AG09309 (cell line): ENCODE results near the gene ZNF451.

Experiments
- DNase-seq: peaks from one replicate; pipeline ENCODE4 v3.0.0-alpha.2; 2010; ENCODE audit warnings: low read depth
- H3K4me3 ChIP-seq: 2 replicates; pipeline ENCODE4 v1.5.1; 2011; ENCODE audit warnings: mild to moderate bottlenecking, low read depth, low read length, moderate library complexity; ENCODE audit not compliant: control insufficient read depth
- TF ChIP-seq, protein P1 (sequence below): IDR thresholded peaks from 2 replicates; pipeline ENCODE4 v1.5.1; 2011; ENCODE audit warnings: mild to moderate bottlenecking, low read depth, low read length, inconsistent platforms; ENCODE audit not compliant: insufficient read depth, control insufficient read depth; ENCODE audit errors: missing control alignments

Gene ZNF451

DNA sequence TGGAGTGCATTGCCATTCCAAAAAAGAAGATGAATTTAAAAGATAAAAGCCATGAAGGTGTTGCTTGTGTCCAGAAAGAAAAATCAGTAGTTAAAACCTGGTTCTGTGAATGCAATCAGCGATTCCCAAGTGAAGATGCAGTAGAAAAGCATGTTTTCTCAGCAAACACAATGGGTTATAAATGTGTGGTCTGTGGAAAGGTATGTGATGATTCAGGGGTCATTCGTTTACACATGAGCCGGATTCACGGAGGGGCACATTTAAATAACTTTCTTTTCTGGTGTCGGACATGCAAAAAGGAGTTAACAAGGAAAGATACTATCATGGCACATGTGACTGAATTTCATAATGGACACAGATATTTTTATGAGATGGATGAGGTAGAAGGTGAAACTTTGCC lies 57.4 kb downstream of the ZNF451 start:
- DNase-seq, result no peak
- no peak overlapping the region for H3K4me3 ChIP-seq
- TF ChIP-seq, protein P1, sequence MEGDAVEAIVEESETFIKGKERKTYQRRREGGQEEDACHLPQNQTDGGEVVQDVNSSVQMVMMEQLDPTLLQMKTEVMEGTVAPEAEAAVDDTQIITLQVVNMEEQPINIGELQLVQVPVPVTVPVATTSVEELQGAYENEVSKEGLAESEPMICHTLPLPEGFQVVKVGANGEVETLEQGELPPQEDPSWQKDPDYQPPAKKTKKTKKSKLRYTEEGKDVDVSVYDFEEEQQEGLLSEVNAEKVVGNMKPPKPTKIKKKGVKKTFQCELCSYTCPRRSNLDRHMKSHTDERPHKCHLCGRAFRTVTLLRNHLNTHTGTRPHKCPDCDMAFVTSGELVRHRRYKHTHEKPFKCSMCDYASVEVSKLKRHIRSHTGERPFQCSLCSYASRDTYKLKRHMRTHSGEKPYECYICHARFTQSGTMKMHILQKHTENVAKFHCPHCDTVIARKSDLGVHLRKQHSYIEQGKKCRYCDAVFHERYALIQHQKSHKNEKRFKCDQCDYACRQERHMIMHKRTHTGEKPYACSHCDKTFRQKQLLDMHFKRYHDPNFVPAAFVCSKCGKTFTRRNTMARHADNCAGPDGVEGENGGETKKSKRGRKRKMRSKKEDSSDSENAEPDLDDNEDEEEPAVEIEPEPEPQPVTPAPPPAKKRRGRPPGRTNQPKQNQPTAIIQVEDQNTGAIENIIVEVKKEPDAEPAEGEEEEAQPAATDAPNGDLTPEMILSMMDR, result no peak

DNA sequence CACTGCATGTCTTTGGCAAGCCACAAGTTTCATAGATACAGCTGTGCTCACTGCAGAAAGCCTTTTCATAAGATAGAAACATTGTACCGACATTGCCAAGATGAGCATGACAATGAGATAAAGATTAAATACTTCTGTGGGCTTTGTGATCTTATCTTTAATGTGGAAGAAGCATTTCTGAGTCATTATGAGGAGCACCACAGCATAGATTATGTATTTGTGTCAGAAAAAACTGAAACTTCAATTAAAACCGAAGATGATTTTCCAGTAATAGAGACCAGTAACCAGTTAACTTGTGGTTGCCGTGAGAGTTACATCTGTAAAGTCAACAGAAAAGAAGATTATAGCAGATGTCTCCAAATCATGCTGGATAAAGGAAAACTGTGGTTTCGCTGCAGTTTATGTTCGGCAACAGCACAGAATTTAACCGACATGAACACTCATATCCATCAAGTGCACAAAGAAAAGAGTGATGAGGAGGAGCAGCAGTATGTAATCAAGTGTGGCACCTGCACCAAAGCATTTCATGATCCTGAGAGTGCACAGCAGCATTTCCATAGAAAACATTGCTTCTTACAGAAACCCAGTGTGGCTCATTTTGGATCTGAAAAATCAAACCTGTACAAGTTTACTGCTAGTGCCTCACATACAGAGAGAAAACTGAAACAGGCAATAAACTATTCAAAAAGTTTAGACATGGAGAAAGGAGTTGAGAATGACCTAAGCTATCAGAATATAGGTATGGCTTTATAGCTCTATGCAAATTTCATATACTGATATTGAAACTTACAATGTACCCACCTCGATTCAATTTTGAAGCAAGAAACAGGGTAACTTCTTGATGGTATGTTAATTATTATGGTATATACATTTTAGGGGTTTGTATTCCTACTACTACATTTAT lies 58.2 kb downstream of the ZNF451 start:
- no peak for DNase-seq
- no peak overlapping the region for H3K4me3 ChIP-seq
- TF ChIP-seq, protein P1, result no peak

DNA sequence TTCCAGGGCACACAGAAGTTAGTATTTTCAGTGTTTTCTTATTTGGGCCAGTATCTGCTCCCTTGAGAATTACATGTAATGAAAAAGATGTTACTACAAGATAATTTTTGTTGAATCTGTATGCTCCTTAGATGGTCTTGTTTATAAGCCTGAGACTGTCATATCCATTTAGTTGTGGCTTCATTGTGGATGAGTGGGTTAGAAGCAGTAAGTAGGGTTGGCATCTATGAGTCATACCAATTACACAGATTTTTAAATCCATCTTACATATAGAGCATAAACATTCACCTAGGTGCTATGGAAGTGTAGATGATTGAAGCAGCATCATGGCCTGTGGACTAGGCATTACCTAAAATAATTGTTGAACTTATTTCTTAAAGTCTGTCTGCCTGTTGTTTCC lies 68.7 kb downstream of the ZNF451 start:
- DNase-seq, result no peak
- TF ChIP-seq, protein P1, result no peak
- no peak overlapping the region for H3K4me3 ChIP-seq

DNA sequence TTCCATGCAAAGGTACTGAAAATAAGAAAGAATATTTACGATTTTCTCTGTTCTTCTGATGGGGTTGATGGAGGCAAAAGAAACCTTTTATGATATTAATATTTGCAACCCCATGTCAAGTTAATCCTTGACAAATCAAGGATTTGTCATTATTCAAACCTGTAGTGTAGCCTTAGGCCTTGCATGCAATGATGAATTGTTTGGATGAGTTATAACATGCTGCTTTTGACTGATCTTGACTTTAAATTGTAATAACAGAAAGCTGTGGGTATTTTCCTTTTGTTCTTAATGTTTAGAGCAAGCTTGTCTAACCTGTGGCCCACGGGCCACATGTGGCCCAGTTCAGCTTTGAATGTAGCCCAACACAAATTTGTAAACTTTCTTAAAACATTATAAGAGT lies 69.1 kb downstream of the ZNF451 start:
- TF ChIP-seq, protein P1, result no peak
- no peak overlapping the region for H3K4me3 ChIP-seq
- DNase-seq, result no peak

DNA sequence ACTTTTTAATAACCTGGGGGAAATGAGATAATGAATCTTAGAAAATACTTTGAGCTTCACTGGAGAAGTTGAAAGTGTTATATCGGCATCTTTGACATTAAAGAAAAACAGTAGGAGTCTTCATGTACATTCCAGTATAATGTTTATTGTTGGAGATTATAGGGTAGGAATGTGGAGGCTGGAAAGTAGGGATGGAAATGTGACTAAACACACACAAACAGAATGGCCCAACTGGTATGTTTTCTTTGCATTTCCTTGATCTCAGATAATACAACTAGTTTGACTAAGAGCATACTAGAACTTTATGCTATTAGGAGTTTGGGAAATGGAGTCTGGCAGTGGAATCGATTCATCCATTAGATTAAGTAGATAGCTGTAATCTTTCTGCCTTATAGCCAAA lies 72.0 kb downstream of the ZNF451 start:
- no peak overlapping the region for H3K4me3 ChIP-seq
- no peak for DNase-seq
- TF ChIP-seq, protein P1, result no peak

DNA sequence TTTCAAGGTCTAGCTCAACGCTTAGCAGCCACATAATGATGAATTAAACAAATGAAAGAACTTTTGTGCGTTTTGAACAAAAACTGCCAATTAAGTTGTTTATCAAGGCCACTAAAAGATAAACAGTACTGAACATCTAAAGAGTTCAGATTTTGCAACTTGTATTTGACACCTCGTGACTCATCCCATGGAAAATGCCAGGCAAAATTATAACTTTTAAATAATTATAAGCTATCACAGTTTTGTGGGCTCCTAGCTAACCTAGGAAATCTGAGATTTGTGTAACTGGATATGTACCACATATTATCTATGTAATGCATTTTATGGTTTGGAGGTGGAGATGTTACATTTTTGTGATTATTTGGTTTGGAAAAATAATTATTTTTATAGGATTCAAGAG lies 72.5 kb downstream of the ZNF451 start:
- H3K4me3 ChIP-seq, result no peak overlapping the region
- DNase-seq, result no peak
- TF ChIP-seq, protein P1, result no peak
